T-helper 1 cell treated with Interleukin-12 subunit alpha and Interleukin-12 subunit beta and Interleukin-4 antibody, amounts not matched to agents 30 μg/mL and 1 μg/mL, for 36 hours (primary cell): Measurements from ENCODE around the gene TNS1.
"Not testable (repeated sequence)": the region's sequence is repeated elsewhere in the genome, so short reads cannot be mapped to it uniquely, and the experiment has no call there.

Experiments used
- H3K27ac Mint-ChIP-seq: one replicate; pipeline ENCODE4 v1.8.0; 2021; ENCODE audit warnings: mild to moderate bottlenecking, mixed read lengths
- H3K27me3 Mint-ChIP-seq: one replicate; pipeline ENCODE4 v1.8.0; 2021; ENCODE audit warnings: low read depth, mixed read lengths
- H3K36me3 Mint-ChIP-seq: one replicate; pipeline ENCODE4 v1.8.0; 2021; ENCODE audit warnings: low read depth, mixed read lengths
- H3K4me1 Mint-ChIP-seq: one replicate; pipeline ENCODE4 v1.8.0; 2021; ENCODE audit warnings: low read depth, mixed read lengths
- H3K4me3 Mint-ChIP-seq: one replicate; pipeline ENCODE4 v1.8.0; 2021; ENCODE audit warnings: mild to moderate bottlenecking, moderate library complexity, mixed read lengths
- H3K9me3 Mint-ChIP-seq: one replicate; pipeline ENCODE4 v1.8.0; 2021; ENCODE audit warnings: mixed read lengths

The TNS1 gene

DNA sequence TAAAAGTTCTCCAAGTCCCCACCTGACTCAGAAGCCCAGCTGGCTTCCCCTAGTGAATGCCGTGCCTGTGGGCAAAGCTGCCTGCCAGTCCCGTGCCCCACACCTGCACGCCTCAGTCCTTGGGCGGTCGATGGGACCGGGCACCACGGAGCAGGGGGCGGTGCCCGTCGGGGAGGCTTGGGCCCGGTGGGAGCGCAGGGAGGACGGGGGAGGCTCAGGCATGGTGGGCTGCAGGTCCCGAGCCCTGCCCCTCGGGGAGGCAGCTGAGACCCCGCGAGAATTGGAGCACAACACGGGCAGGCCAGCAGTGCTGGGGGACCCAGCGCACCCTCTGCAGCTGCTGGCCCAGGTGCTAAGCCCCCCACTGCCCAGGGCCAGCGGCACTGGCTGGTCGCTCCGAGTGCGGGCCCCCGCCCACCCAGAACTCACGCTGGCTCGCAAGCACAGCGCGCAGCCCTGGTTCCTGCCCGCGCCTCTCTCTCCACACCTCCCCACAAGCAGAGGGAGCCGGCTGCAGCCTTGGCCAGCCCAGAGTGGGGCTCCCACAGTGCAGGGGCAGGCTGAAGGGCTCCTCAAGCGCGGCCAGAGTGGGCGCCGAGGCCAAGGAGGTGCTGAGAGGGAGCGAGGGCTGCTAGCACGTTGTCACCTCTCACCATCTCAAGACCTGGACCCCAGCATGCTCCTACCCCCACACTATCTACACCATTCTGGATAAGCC lies 215.5 kb downstream of the TNS1 start:
- peaks cover 21% of the 10 kb centered on the region for H3K4me1 Mint-ChIP-seq

DNA sequence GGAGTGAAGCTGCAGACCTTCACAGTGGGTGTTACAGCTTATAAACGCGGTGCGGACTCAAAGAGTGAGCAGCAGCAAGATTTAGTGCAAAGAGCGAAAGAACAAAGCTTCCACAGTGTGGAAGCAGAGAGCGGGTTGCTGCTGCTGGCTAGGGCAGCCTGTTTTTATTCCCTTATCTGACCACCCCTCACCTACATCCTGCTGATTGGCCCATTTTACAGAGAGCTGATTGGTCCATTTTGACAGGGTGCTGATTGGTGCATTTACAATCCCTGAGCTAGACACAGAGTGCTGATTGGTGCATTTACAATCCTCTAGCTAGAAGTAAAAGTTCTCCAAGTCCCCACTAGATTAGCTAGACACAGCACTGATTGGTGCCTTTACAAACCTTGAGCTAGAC lies 216.2 kb downstream of the TNS1 start:
- peaks cover 20% of the 10 kb centered on the region for H3K4me1 Mint-ChIP-seq
- not testable (repeated sequence) for H3K27ac Mint-ChIP-seq, H3K9me3 Mint-ChIP-seq, H3K36me3 Mint-ChIP-seq, H3K4me3 Mint-ChIP-seq
- peaks cover 10% of the 10 kb centered on the region for H3K27me3 Mint-ChIP-seq

More for the DNA sequence above, 215.5 kb downstream of the TNS1 start:
- H3K27ac Mint-ChIP-seq: no peak overlapping the region
- H3K9me3 Mint-ChIP-seq: peaks cover 6% of the 10 kb centered on the region
- no peak overlapping the region for H3K4me3 Mint-ChIP-seq
- peaks cover 2% of the 10 kb centered on the region for H3K36me3 Mint-ChIP-seq
- H3K27me3 Mint-ChIP-seq: peaks cover 9% of the 10 kb centered on the region

DNA sequence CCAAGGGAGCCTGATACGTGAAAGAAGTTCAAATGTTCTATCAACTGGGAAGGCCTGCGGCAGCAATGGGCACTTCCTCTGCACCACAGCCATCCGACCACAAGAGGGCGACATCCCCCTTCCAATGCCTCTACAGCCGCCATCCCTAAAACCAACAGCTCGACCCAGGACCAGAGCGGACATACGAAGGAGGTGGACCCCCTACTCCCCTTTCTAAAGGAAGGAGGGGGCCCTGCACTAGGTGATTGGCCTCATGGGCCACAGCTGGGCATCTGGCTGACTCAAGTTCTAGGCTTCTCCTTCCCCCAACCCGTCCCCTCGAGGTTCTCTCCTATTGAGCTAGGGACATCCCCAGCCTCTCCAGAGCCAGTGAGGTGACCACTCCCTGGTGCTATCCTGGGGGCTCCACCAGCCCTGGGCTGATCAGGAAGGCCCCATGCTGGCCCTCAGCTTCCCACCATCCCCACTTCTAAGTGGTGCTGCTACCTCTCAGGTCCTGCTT lies 217.2 kb downstream of the TNS1 start:
- H3K36me3 Mint-ChIP-seq: peaks cover 2% of the 10 kb centered on the region
- H3K9me3 Mint-ChIP-seq: peaks cover 6% of the 10 kb centered on the region
- peaks cover 12% of the 10 kb centered on the region for H3K4me1 Mint-ChIP-seq
- H3K27ac Mint-ChIP-seq: no peak overlapping the region
- no peak overlapping the region for H3K4me3 Mint-ChIP-seq
- peaks cover 13% of the 10 kb centered on the region for H3K27me3 Mint-ChIP-seq

DNA sequence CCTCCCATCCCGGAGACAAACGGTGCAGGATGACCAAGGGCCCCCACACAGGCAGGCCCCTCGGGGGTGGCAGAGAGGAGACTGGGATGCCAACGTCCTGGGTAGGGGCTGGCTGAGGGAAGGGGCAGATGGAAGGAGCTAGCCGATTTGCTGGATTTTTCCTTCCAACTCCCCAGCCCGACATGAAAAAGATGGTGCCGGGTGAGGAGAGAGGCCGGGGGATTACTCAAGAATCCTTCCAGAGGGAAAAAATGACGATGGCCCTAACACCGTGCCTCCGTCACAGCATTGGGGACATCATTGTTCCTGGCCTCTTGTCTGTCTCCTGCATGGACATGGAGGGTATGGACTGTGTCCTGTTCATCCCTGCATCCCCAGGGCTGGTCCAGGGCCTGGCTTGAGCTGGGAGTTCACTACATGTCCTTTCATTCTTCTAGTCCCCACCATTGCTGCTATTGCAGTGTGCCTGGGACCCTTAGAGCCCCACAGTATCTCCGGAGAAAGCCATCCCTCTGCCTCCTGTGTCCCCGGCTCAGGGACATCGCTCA lies 217.7 kb downstream of the TNS1 start:
- H3K9me3 Mint-ChIP-seq: peaks cover 6% of the 10 kb centered on the region
- peaks cover 2% of the 10 kb centered on the region for H3K36me3 Mint-ChIP-seq
- H3K27ac Mint-ChIP-seq: no peak overlapping the region
- H3K4me1 Mint-ChIP-seq: peaks cover 7% of the 10 kb centered on the region
- H3K27me3 Mint-ChIP-seq: peaks cover 13% of the 10 kb centered on the region
- no peak overlapping the region for H3K4me3 Mint-ChIP-seq

DNA sequence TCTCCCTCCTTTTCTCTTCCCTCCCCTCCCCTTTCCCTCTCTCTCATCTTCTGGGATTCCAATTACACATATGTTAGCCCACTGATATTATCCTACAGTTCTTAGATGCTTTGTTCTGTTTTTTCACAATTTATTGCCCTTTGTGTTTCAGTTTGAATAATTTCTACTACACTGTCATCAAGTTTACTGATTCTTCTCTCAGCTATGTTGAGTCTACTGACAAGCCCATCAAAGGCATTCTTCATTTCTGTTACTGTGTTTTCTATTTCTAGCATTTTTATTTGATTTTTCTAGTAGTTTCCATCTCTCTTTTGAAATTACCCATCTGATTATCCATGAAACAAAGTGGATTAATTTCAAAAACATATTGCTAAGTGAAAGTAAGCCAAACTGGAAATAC lies 219.6 kb downstream of the TNS1 start:
- Mint-ChIP-seq H3K36me3 (peaks cover 2% of the 10 kb centered on the region), H3K27ac (no peak overlapping the region), H3K27me3 (peaks cover 24% of the 10 kb centered on the region), H3K4me1 (peaks cover 5% of the 10 kb centered on the region), H3K9me3 (peaks cover 6% of the 10 kb centered on the region), H3K4me3 (no peak overlapping the region)

DNA sequence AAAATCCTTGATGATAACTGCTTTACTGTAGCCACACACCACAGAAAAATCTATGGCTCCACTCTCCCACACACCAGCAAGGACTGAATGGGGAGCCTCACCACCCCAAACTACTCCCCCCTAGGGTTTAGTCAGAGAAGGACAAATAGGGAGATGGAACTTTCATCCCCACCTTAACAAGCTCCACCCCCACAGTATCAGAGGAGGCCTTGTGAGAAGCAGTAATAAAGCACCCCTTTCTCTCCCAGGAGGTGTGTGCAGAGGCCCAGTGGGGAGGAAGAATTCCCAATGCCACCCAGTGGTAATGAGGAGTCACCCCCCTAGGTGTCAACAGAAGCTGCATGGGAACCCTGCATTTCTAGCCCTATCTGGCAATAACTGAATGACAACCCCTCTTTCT lies 224.9 kb downstream of the TNS1 start:
- Mint-ChIP-seq H3K9me3 (no peaks in the 10 kb centered on the region), H3K27me3 (peaks cover 17% of the 10 kb centered on the region), H3K36me3 (no peaks in the 10 kb centered on the region), H3K4me3 (no peak overlapping the region), H3K27ac (no peak overlapping the region), H3K4me1 (no peaks in the 10 kb centered on the region)

DNA sequence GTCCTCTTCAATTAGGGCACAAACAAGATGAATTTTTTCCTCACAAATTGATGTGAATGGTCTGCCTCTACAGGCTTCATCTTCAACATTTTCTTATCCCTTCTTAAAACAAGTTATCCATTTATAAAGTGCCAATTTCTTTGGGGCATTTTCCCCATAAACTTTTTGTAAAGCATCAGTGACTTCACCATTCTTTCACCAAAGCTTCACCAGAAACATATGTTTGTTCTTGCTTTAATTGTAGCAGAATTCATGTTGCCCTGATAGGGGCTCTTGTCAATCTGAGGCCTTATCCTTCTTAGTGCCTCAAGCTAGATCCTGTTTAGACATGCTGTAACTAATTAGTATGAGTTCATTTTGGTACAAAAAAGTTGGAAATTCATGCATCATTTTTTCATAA lies 226.2 kb downstream of the TNS1 start:
- Mint-ChIP-seq H3K27ac (no peak overlapping the region), H3K4me1 (no peaks in the 10 kb centered on the region), H3K4me3 (no peak overlapping the region), H3K9me3 (no peaks in the 10 kb centered on the region), H3K27me3 (peaks cover 14% of the 10 kb centered on the region), H3K36me3 (no peaks in the 10 kb centered on the region)

DNA sequence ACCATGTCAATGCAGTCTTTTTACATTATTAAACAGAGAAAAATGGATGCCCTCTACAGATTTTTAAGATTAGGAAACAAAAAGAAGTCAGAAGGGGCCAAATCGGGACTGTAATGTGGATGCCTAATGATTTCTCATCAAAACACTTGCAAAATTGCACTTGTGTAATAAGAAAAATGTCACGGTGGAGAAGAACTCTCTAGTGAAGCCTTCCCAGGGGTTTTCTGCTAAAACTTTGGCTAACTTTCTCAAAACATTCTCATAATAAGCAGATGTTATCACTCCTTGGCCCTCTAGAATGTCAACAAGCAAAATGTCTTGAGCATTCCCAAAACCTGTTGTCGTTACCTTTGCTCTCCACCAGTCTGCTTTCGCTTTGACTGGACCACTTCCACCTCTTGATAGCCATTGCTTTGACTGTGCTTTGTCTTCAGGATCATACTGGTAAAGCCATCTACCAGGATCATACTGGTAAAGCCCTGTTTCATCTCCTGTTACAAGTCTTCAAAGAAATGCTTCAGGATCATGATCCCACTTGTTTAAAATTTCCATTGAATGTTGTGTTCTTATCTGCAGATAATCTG lies 226.8 kb downstream of the TNS1 start:
- Mint-ChIP-seq H3K4me3 (no peak overlapping the region), H3K4me1 (no peaks in the 10 kb centered on the region), H3K27me3 (peaks cover 10% of the 10 kb centered on the region), H3K36me3 (no peaks in the 10 kb centered on the region), H3K27ac (no peak overlapping the region), H3K9me3 (no peaks in the 10 kb centered on the region)

DNA sequence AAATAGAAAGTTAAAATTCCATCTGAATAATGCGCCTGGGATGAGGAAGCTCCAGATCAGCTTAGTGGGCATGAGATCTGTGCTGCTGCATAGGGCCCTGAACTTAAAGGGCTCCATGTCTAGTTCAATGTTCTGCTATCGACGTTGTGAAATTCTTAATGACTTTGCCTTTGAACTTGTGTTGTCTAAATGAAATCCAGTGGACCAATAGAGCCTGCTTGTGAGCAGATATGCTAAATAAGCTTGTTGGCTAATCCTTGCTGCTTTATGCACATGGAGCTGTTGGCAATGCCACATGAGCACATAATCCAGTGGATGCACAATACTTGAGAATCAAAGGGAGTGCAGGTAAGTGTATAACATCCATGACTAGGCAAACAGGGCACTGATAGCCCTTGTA lies 228.6 kb downstream of the TNS1 start:
- H3K4me1 Mint-ChIP-seq: no peaks in the 10 kb centered on the region
- H3K27me3 Mint-ChIP-seq: peaks cover 3% of the 10 kb centered on the region
- H3K9me3 Mint-ChIP-seq: no peaks in the 10 kb centered on the region
- H3K4me3 Mint-ChIP-seq: no peak overlapping the region
- no peaks in the 10 kb centered on the region for H3K36me3 Mint-ChIP-seq
- no peak overlapping the region for H3K27ac Mint-ChIP-seq

DNA sequence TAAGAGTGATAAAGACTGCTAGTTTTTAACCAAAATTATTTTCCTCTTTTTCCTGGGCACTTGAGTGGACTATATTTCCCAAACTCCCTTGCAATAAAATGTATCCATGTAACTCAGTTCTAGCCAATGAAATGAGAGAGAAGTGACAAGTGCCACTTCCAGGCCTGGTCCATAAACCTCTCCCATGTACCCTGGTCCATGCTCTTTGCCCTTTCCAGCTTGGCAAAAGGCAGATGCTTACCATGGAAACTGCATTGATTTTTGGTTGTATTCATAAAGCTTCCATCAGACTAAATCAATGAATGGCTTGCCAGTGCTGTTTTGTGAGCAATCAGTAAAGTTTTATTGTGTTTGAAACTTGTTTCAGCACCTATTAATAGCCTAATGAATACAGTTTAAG lies 229.3 kb downstream of the TNS1 start:
- no peak overlapping the region for H3K4me3 Mint-ChIP-seq
- no peaks in the 10 kb centered on the region for H3K36me3 Mint-ChIP-seq
- H3K4me1 Mint-ChIP-seq: no peaks in the 10 kb centered on the region

DNA sequence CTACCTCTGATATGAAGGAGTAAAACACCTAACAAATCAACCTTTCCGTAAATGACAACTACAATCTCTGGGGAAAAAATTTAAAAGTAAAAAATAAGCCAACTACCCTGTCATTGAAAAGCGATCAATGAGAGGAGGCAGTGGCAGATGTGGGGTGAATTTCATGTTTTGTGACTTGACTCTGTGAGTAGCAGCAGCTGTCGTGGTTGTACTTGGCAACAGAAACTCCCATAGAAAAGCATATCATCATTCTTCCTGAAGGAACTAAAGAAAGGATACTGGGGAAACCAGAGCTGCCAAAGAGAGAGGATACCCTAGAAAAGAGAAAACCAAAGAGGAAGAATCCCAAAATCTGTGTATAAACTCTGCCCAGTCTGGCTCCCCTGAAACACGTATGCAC lies 236.4 kb downstream of the TNS1 start:
- Mint-ChIP-seq H3K4me1 (no peaks in the 10 kb centered on the region), H3K4me3 (no peak overlapping the region), H3K27ac (no peak overlapping the region), H3K27me3 (peaks cover 4% of the 10 kb centered on the region), H3K36me3 (no peaks in the 10 kb centered on the region), H3K9me3 (peaks cover 15% of the 10 kb centered on the region)

More for the DNA sequence above, 229.3 kb downstream of the TNS1 start:
- H3K27me3 Mint-ChIP-seq: no peaks in the 10 kb centered on the region
- H3K9me3 Mint-ChIP-seq: no peaks in the 10 kb centered on the region
- no peak overlapping the region for H3K27ac Mint-ChIP-seq

DNA sequence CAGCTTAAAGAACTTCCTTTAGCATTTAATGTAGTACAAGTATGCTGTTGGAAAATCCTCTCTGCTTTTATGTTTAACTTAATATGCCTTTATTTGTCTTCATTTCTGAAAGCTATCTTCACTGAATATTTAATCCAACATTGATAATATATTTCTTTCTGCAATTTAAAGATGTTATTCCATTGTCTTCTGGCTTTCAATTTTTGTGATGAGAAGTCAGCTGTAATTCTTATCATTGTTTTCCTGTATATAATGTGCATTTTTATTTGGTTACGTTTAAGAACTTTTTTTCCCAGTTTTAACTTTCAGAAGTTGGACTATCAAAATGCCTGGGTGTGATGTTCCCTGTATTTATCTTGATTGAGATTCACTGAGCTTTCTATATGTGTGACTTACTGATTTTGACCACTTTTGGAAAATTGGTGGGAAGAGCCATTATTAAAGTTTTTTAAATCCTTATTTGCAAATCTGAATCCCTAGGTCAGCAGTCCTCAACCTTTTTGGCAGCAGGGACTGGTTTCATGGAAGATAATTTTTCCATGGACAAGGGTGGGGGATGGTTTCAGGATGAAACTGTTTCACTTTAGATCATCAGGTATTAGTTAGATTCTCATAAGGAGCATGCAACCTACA lies 241.0 kb downstream of the TNS1 start:
- no peak overlapping the region for H3K4me3 Mint-ChIP-seq
- H3K27ac Mint-ChIP-seq: no peak overlapping the region
- H3K4me1 Mint-ChIP-seq: peaks cover 6% of the 10 kb centered on the region
- no peaks in the 10 kb centered on the region for H3K36me3 Mint-ChIP-seq
- H3K9me3 Mint-ChIP-seq: peaks cover 19% of the 10 kb centered on the region
- no peaks in the 10 kb centered on the region for H3K27me3 Mint-ChIP-seq

DNA sequence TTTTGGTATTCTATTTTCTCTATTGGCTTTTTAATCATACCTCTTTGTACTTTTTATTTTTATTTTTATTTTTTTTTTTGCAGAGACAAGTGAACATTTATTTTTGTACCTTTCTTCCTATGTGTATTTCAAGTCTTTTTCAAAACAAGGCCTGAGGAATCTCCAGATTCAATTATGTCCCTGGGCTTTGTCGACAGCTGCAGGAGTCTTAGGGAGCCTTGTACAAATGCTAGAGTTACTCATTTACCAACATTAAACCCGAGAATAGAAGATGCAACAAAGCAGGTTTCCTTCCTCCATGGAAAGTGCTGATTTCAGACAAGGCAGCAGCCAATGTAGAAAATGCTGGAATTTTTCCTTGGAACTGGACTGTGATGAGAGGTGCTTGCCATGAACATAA lies 242.8 kb downstream of the TNS1 start:
- Mint-ChIP-seq H3K36me3 (no peaks in the 10 kb centered on the region), H3K9me3 (peaks cover 19% of the 10 kb centered on the region), H3K4me3 (no peak overlapping the region), H3K4me1 (peaks cover 16% of the 10 kb centered on the region), H3K27ac (no peak overlapping the region), H3K27me3 (no peaks in the 10 kb centered on the region)

DNA sequence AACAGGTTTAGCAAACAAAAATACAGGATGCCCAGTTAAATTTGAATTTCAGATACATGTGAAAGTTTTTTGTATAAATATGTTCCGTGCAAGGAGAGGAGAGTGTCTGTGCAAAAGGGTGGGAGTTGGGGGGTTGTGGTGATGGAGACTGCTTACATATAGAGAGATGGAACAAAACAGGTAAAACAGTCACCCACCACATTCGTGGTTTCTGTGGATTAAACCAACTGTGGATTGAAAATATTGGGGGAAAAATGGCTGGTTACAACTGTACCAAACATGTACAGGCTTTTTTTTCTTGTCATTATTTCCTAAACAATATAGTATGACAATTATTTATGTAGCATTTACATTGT lies 245.7 kb downstream of the TNS1 start:
- Mint-ChIP-seq H3K4me1 (peaks cover 18% of the 10 kb centered on the region), H3K36me3 (no peaks in the 10 kb centered on the region), H3K27me3 (no peaks in the 10 kb centered on the region), H3K4me3 (peak overlapping the region; percentile 2), H3K27ac (no peak overlapping the region), H3K9me3 (peaks cover 10% of the 10 kb centered on the region)
